ENCODE data around the gene FAM222A. TPM values are rescaled to one million over a fixed set of nuclear protein-coding genes. Genes with fewer than 3 reads are reported as not detected.

The FAM222A gene
- total and polyA plus RNA-seq, 2 of the 8 experiments (the other 6 are each of a cell fraction or from before 2014, with no cell fraction given) = 0.94 to 1.1 TPM

DNA sequence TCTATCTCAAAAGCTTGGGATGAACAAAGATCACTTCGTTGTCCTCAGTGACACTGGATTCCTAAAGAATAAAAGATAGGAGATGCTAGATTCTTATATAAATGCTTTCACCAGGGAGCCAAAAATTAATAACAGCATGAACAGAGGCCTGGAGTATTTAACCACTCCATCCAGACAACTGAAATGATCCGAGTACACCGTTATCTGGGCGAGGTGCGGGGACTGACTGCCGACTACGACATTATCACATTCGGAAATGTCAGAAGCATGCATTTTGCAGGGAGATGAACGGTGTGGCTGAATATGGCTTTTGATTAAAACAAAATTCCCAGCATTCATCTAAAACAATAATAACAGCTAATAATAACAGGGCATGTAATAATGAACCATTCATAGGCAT, 63.0 kb downstream of the FAM222A start:
- Histone ChIP-seq H4K5ac (ENCODE audit: insufficient read length, low read depth, low read length) (no peak overlapping the region), H2BK20ac (ENCODE audit: low read length) (no peak overlapping the region), H2BK5ac (ENCODE audit: low read depth, low read length) (no peak overlapping the region), H4K91ac (replicated peaks; ENCODE audit: insufficient read length, low read length) (no peak overlapping the region), H2AFZ (ENCODE audit: low read length) (no peak overlapping the region), H2BK15ac (ENCODE audit: low read length) (no peak overlapping the region), H3K4me3 (ENCODE audit: extremely low read depth in 1 of 4, insufficient read depth in 2 of 4, low read depth in 3 of 4, low read length in 4 of 4) (no peak overlapping the region), H3K27ac (ENCODE audit: low read depth, low read length) (no peak overlapping the region), H3K9ac (replicated peaks in 1 of 4; ENCODE audit: extremely low read depth in 1 of 4, low read depth in 3 of 4, low read length in 3 of 4) (no peak overlapping the region), H3K36me3 (ENCODE audit: control insufficient read depth in 2 of 4, insufficient read depth in 4 of 4, low read length in 3 of 4) (no peaks in the 10 kb centered on the region), H4K20me1 (replicated peaks in 1 of 2; ENCODE audit: control insufficient read depth in 1 of 2, insufficient read depth in 2 of 2, low read length in 2 of 2) (no peaks in the 10 kb centered on the region), H3K18ac (ENCODE audit: extremely low read depth, low read length) (no peak overlapping the region), H3K14ac (ENCODE audit: insufficient read length) (no peak overlapping the region), H3K4me2 (ENCODE audit: insufficient read depth in 1 of 2, low read depth in 2 of 2, low read length in 2 of 2) (no peak overlapping the region), H3K79me1 (ENCODE audit: low read depth, low read length) (no peaks in the 10 kb centered on the region), H3K9me3 (ENCODE audit: insufficient read depth in 2 of 2, low read depth in 1 of 2, low read length in 1 of 2) (no peaks in the 10 kb centered on the region), H3K27me3 (replicated peaks in 1 of 4; ENCODE audit: control insufficient read depth in 3 of 4, extremely low read depth in 1 of 4, insufficient read depth in 3 of 4, low read length in 3 of 4) (no peaks in the 10 kb centered on the region), H4K8ac (ENCODE audit: extremely low read depth, insufficient read depth, low read length) (no peak overlapping the region), H2BK12ac (ENCODE audit: low read depth, low read length) (no peak overlapping the region), H3K23ac (ENCODE audit: insufficient read length) (no peak overlapping the region), H3K4ac (replicated peaks; ENCODE audit: insufficient read length, low read depth, low read length) (no peak overlapping the region), H3K4me1 (replicated peaks in 1 of 4; ENCODE audit: control insufficient read depth in 3 of 4, insufficient read depth in 4 of 4, low read length in 3 of 4) (peaks cover 0 to 8% (median 3%) of the 10 kb centered on the region in 4 experiments; a peak in 2 of 7 replicates), H2AK5ac (ENCODE audit: low read depth, low read length) (no peak overlapping the region), H2BK120ac (replicated peaks; ENCODE audit: low read depth, low read length) (no peak overlapping the region), H3K56ac (replicated peaks; ENCODE audit: insufficient read length, low read depth, low read length) (no peak overlapping the region), H3K79me2 (ENCODE audit: control insufficient read depth in 1 of 2, insufficient read depth in 2 of 2, low read length in 2 of 2) (no peaks in the 10 kb centered on the region), H3K23me2 (ENCODE audit: low read depth, low read length) (no peaks in the 10 kb centered on the region)
- no peak for DNase-seq (ENCODE audit: low read depth in 1 of 2, low spot score in 2 of 2)
- no peak for FAIRE-seq
- CTCF ChIA-PET (ENCODE audit: partially characterized antibody) = interaction anchor here (1.0 to 11.2 kb wide), 19 partner anchors 9 to 258 kb away, joined by 3 to 163 read pairs (median 5); partner anchors contain the start of gene FAM222A
- POLR2A ChIA-PET (ENCODE audit: partially characterized antibody) = no interaction called here
- 91% methylated on average over 9 of the region's 9 CpGs; no CpG with 5 or more reads in 1 of the 2 experiments for WGBS, 2 experiments (ENCODE audit: extremely low coverage in 1 of 2, insufficient coverage in 1 of 2, insufficient read length in 1 of 2, insufficient replicate concordance in 2 of 2, low coverage in 1 of 2, low lambda C conversion rate in 2 of 2, missing lambda C conversion rate in 1 of 2)
- TF ChIP-seq CTCF (IDR thresholded peaks at IDR 0.05; ENCODE audit: control extremely low read depth in 1 of 3, insufficient read depth in 1 of 3, low read depth in 1 of 3, low read length in 3 of 3) = no peak
- TF ChIP-seq, protein P1, sequence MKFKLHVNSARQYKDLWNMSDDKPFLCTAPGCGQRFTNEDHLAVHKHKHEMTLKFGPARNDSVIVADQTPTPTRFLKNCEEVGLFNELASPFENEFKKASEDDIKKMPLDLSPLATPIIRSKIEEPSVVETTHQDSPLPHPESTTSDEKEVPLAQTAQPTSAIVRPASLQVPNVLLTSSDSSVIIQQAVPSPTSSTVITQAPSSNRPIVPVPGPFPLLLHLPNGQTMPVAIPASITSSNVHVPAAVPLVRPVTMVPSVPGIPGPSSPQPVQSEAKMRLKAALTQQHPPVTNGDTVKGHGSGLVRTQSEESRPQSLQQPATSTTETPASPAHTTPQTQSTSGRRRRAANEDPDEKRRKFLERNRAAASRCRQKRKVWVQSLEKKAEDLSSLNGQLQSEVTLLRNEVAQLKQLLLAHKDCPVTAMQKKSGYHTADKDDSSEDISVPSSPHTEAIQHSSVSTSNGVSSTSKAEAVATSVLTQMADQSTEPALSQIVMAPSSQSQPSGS (IDR thresholded peaks at IDR 0.05; ENCODE audit: low read length) = no peak
- no peak for TF ChIP-seq JUN (IDR thresholded peaks at IDR 0.05; ENCODE audit: low read depth, low read length)
- TF ChIP-seq SRF (IDR thresholded peaks at IDR 0.05; ENCODE audit: low read depth, low read length) = no peak
